GM12892 (cell line): ENCODE data around the gene ME3.

Source experiments
- POLR2A ChIP-seq: IDR thresholded peaks from 2 replicates; pipeline ENCODE4 v1.6.1; 2011; ENCODE audit warnings: low read depth, low read length, control low read depth
- POLR2AphosphoS5 ChIP-seq: IDR thresholded peaks from 2 replicates; pipeline ENCODE4 v1.6.1; 2011; ENCODE audit warnings: low read depth, low read length, control low read depth

- TF ChIP-seq POLR2AphosphoS5 (no peak), POLR2A (no peak)
Observed at GRCh38 chr11:86397351-86397750, 275.1 kb downstream of the ME3 start.
